Stimulated activated CD4-positive, alpha-beta T cell treated with anti-CD3 and anti-CD28 coated beads, TNF-alpha, amount 100 ng/mL, for 24 hours (primary cell): ENCODE data around the gene ARHGAP32.

ENCODE experiments used
- DNase-seq, 3 experiments: peaks; one replicate each; pipeline ENCODE4 v3.0.0-alpha.2; 2020; ENCODE audit warnings: low read depth in 3 of 3

The ARHGAP32 gene

DNA sequence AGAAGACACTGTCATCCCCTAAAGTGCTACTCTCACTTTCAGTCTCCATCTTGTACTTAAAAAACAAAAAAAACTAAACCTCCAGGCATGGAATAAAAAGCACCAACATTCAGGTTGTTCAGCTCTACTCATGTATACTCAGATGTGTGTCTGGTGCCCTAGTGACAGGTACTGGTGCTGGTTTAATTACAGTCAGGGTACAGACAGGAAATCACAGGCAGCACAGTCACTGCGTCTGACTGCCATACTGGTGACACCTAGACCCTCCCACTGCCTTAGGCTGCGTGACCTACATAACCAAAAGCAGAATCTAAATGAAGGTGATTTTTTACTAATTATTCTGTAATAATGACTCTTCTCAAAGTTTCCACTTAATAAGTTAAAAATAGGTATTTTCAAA is at the start of gene ARHGAP32:
TSS of gene ARHGAP32 (minus strand) at position 176 of the 400 bp plus-strand sequence. CDS start at position 49, 127 bp downstream.
- no peak for DNase-seq

DNA sequence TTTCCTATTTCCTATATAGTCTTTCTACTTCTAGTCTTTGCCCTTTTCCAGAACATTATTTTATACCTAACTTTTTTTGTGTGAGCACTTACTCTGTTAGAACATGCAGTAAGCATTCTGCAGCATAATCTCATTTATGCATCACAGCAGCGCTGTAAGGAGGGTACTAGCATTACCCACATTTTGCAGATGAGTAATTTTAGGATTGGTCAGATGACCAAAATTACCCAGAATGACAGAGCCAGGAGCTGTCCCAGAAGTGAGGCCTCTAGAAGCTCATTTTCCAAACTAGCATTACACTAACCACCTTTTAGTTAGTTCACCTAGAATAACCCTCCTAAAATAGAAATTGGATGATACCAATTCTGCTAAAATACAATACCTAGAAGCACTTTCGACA is 47.1 kb upstream of the ARHGAP32 start:
- no peak for DNase-seq

DNA sequence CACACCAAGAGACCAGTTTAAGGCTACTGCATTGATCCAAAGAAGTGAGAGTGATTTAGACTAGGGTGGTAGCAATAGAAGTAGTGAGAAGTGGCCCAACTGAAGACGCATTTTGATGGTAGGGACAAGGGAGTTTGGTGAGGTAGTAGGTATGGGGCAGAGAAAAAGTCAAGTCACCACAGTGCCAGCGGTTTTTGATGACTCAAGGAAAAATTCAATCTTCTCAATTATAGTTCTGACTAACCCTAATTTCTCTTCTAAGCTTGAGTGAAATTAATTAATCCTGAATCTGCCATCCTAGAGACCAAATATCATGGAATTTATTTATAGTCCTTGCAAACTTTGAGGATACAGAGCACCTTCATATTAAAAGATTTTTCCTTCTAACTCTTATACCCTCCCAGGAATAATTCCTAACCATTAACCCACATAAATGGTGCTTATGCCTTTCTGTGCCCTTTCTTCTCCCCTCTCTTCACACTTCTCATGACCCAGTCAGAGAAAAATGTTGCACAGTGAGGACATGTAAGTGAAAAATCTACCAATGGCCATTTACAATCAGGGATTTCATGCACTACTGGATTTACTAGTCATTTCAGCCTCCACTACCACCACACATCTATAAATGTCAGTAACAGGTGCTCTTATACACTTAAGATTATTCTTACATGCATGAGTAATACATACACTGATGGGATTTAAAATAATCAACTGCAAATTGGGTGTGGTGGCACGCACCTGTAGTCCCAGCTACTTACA is 45.9 kb upstream of the ARHGAP32 start:
- no peak for DNase-seq

DNA sequence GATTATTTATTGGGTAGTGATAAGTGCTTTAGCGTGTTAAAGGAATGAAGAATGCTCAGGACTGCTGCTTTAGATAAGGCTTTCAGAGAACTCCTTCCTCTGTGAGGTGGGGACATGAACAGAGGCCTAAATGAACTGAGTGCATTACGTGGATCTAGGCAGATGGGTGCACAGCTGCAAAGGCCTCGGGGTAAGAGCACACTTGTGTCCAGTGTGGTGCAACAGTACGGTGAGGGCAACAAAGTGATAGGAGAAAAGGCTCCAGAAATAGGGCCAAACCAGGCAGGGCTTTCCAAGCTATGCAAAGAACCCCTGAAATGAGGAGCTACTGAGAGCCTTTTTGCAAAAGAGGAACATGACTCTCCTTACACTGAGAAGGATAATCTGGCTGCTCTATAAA is 45.3 kb upstream of the ARHGAP32 start:
- no peak for DNase-seq

DNA sequence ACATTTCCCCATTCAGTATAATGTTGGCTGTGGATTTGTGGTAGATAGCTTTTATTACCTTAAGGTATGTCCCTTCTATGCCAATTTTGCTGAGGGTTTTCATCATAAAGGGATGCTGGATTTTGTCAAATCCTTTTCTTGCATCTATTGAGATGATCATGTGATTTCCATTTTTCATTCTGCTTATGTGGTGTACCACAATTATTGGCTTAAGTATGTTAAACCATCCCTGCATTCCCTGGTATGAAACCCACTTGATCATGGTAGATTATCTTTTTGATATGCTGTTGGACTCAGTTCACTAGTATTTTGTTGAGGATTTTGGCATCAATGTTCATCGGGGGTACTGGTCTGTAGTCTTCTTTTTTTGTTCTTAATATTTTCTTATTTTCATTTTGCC is 44.7 kb upstream of the ARHGAP32 start:
- no peak for DNase-seq

DNA sequence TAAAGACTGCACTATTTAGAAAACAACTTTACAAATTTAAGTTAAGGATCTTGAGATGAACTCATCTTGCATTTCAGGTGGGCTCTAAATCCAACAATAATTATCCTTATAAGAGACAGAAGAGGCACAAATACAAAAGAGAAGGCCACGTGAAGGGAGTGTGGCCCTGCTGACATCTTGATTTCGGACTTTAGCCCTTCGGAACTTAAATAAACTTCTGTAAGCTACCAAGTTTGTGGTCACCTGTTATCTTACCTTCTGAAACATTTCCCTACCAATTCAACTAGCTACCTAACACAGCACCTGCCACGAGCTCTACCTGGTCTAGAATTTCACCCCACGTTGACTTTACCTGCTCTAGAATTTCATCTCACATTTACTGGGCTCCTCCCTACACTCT is 42.9 kb upstream of the ARHGAP32 start:
- no peak for DNase-seq

DNA sequence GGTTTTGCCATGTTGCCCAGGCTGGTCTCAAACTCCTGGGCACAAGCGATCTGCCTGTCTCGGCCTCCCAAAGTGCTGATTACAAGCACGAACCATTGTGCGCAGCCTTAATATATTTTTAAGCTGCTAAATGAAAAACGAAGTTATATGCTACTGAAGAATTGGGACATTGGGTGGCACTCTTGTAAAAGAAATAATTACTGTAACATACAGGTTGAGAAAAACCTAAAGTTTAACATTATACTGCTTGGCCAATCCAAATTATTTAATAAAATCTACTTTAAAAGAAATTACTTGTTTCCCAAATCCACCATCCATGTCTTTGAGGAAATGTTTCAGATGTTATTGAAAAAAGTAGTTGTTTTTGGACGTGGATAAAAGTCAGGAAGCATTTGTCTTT is 37.9 kb upstream of the ARHGAP32 start:
- no peak for DNase-seq

DNA sequence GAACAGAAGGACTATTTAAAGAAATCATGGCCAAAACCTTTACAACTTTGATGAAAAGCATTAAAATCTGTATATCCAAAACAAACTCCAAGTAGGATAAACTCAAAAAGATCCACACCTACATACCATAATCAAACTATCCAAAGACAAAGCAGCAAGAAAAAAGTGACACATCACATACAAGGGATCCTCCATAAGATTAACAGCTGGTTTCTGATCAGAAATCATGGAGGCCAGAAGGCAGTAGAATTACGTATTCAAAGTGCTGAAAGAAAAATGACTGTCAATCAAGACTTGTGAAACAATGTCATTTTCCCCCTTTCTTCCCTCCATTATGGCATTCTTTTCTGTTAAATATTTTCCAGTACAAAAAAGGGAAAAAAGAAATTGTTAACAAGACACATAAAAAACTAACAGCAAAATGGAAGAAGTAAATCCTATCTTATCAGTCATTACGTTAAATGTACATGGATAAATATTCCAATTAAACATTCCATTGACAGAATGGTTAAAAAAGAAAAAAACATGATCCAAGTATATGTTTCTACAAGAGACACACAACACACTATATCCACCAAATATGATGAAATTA is 34.2 kb upstream of the ARHGAP32 start:
- DNase-seq, result no peak

DNA sequence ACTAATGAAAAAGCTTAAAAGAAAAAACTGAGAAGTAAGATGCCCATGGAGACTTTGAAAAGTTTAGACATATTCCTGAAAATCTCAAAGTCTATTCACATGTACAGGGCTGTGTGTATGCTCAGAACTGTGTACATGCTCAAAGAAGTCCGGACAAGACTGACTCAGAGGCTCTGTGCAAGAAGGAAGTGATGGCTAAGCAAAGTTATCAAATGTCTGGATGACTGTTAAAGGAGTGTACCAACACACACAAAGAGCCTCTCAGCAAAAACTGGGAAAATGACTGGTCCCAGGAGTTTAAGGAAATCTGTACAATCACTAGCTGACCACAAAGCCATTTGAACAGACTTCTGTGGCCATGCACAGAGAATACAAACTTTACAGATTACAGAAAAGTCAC is 33.1 kb upstream of the ARHGAP32 start:
- DNase-seq, result no peak

DNA sequence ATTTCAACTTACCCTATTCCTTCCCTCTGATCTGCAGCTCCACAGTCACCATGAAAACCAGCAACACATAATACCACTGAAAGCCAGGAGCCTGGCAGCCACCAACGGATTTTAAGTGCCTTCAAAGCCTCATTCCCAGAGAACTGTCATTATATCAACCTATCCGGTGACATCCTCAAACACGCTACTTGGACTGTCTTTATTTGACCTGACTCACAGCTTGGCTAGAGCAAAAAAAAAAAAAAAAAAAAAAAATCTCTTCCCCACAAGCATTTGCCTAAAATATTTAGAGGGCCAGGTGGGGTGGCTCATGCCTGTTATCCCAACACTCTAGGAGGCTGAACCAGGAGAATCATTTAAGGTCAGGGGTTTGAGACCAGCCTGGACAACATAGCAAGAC is 32.4 kb upstream of the ARHGAP32 start:
- no peak for DNase-seq

DNA sequence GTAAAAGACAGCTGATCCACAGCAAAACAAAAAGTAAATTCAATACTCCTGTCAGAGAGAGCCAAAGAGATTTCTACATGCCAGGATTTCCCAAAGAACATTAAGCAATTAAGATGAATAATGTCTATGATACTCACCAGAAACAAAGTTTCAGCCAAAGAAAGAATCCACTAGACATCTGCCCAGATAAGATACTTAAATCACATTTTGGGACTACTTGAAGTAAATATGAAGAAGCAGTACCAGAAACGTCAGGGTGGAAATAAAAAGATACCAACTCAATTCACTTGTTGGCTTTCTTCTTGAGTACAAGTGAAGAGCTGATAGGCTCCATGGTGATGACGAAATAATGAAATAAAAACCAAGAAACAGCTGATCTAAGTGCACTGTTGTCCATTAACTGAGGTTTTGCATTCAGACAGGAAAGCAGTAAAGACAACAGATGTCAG is 31.6 kb upstream of the ARHGAP32 start:
- no peak for DNase-seq

DNA sequence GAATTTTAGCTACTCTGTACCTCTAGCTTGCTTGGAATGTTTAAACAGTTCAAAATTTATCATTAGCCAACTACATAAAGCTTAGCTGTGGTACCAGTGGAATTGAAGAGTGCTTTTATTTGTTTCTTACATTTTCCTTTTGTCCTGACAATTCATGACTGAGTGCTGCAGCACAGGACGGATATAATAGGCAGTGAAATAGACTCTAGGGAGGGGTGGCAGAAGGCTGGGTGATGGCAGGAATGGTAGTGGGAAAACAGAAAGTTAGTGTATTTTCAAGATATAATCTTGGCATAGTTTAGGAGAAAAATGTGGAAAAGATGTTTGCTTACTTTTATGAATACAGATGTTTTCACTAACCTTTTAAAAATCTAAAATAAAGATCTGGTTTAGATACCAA is 31.1 kb upstream of the ARHGAP32 start:
- no peak for DNase-seq

DNA sequence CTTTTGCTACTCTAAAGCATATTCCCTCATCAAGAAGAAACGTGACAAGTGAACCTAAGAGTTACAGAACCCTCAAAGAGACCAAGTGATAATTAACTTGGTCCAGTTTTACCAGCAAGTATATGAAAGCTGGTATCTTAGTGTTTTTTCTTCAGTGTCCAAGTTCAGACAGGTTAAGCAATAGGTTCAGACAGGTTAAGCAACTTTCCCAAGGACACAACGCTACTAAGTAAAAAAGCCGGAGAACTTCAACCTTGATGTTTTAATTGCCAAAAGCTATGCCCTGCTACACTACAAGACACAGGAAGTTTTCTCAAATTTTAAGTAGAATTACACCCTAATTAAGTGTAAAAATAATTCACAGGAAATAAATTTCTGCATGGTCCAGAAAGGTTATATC is 30.0 kb upstream of the ARHGAP32 start:
- DNase-seq, result no peak

DNA sequence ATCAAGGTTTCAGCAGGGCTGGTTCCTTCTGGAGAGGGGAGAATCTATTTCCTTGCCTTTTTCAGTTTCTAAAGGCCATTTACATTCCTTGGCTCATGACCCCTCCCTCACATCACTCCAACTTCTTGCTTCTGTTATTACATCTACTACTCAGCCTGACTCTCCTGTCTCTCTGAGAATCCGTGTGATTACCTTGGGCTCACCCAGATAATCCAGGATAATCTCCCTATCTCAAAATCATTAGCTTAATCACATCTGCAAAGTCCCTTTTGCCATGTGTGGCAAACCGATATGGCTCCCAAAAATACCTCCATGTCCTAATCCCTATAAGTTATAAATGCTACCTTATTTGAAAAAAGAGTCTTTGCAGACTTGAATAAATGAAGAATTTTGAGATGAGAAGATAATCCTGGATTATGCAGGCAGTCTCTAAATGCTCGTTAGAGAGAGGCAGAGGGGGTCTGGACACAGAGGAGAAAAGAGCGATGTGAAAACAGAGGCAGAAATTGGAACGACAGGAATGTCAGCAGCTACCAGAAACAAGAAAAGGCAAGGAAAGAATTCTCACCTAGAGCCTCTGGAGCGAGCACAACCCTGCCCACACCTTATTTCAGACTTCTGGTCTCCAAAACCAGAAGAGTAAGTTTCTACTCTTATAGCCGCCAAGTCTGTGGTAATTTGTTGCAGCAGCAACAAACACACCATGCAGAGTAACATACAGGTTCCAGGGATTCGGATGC is 23.6 kb upstream of the ARHGAP32 start:
- DNase-seq, result no peak

DNA sequence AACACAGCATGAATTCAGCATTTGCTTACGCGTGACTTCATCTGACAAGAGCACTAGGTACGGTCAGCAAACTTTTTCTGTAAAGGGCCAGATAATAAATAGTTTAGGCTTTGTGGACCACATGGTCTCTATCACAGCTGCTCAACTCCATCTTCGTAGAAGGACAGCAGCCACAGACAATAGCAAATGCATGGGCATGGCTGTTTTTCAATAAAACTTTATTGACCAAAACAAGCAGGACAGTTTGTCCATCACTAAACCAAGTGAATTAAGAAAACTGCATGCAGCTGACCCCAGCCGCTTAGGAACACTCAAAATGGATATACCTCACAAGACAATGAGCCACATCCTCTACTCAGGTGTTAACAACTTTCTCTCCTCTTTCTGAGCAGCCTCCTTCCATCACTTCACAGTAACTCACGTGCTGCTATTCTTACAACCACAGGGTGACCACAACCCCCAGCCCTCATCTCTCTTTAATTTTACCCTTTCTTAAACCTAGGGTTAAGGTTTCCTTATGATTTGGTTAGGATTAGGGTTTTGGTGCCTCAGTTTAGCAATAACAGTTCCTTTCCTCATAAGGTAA is 22.7 kb upstream of the ARHGAP32 start:
- no peak for DNase-seq

DNA sequence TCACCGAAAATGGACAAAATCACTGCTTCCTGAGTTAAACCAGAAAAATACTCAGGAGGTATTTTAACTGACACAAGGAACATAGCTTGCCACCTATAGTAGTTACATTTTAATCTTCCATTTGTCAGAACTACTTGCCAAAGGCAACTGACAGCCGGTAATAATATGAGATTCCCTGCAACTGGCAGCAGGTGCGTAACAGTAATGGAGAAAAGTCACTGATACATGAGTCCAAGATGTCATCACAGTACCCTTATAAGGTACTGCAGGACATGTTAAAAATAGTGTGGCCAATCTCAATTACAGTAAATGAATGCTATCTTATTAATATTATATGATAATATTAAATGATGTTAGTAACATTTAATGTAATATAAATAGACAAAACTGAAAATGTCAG is 21.1 kb upstream of the ARHGAP32 start:
- DNase-seq, result no peak

DNA sequence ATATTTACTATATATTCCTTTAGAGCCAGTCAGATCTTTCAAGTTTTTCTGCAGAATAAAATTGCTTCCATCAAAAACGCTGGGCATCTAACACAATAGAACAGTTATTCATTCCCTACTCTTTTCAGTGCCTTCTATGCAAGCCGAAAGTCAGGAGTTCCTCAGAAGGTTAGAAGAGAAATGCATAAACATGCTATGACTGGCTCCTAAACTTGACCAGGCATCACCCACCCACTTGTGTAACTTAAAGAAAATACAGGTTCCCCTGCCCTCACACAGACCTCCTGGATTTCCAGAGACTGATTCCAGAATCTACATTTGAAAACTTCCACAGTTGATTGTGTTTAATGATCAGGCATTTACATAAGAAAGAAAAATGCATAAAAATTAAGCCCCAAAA is 19.3 kb upstream of the ARHGAP32 start:
- DNase-seq, result no peak

DNA sequence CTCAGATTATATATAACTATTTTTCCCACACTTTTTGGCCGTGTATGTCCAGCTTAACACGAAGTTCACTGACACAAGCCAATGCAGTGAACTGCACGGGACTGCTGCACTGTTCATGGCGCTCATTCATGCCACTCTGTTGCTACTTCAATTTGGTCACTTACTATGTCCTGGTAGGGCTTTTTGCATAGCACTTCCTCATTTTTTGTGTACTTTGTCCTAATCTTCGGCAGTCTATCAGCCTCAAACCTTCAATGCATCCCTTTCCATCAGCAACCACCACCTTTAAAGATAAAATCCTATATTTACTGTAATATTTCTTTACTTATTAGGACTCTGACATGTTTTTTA is 18.7 kb upstream of the ARHGAP32 start:
- DNase-seq, result no peak

DNA sequence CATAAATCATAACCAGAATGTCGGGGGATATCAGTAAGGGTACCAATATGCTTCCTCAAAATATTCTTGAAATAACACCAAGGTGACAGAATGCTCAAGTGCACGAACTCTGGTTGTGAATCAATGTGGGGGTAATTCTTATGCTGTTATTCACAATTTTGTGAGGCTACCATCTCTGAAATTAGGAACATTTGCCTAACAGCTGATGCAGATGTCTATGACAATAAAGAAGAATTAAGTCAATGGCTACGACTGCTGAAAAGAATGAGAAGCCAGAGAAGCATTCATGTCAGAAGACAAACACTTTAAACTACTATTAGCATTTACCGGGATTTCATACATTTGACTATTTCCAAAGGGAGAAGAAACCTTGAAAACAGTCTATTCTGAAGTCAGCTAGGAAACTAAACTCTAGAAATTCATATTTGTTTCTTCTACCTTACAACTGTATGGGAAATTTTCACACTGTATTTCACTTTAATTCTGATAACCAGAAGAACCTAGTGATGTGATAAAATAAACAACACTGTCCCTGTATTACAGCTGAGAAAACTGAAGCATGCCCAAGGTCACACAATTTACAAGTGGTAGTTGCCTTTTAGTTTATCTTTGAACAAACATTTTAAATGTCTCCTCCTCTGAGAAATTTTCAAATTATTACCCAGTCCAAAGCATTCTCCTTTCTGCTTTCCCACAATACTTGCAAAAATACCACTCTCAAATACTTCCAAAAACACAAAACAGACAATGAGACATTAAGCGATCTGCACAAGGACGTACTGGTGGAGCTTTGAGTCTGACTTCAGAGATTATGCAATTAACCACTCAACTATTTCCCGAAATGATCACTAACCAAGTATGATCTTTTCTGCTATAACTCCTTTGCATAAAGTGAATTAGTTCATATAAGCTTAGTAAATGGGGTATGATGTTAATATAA is 18.0 kb upstream of the ARHGAP32 start:
- DNase-seq, result no peak

DNA sequence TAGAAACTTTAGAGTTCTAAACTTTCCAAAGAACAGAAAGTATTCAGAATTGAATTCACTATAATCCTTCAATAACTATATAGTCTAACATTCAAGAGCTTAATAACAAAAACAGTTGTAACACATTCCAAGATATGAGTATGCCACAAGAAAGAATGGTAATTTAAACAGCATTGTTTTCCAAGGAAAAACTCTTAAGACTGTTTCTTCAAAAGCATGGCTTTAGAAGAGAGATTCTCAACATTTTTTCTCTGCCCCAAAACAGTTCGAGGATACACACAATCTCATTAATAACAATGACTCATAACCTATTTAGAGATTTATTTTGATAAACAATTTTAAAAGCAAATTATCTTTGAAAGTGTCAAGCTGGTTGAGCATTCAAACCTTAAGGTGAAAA is 16.7 kb upstream of the ARHGAP32 start:
- no peak for DNase-seq

DNA sequence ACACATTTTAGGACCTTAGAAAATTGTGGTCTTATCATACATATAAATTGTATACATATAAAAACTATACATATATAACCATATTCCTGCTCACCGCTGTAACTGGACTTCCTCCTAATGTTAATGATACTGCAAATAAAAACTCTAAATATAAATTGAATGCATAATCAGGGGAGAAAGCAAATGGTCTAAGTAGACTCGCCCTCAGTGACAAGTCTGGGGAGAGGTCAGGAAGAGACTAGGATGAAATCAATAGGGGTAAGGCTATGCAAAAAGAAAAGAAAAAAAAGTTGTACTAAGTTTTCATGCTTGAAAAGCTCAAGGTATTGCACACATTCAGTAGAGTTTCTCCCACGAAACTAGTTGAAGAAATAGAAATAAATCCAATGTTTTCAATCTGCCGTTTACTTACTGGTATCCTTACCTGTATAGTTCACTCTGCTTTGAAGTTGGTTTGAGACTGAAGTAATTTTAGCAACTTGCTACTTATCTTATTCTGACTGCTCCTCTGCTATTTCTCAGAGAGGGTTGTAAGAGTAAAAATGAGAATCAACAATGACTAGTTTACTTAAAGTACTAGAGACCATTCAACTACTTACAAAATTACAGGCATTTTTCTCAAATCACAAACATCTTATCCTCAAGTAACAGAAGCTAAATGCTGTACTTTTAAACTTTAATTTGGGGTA is 12.2 kb upstream of the ARHGAP32 start:
- no peak for DNase-seq
